Suppressor macrophage (primary cell): Measurements from ENCODE around the gene SETD3.

Experiments used
- DNase-seq, 4 experiments: peaks; one replicate each; pipeline ENCODE4 v3.0.0-alpha.2; 2020 to 2022

Gene SETD3

GRCh38 chr14:99497341-99497740, 16.7 kb upstream of the SETD3 start:
- DNase-seq: no peak

- DNase-seq: no peak
Observed at GRCh38 chr14:99484106-99484505, 3.4 kb upstream of the SETD3 start.

- peak; percentile 38 to 61 (median 58) for DNase-seq
Observed at GRCh38 chr14:99481745-99482099, 1.1 kb upstream of the SETD3 start.

- DNase-seq: peak; percentile 100
Observed at GRCh38 chr14:99480917-99481744, 472 bp upstream of the SETD3 start, which contains the start of gene CCNK. CCNK (plus strand) TSS chr14:99481409; CDS start chr14:99492678, 11,269 bp downstream.

GRCh38 chr14:99479160-99479905, 1.3 kb downstream of the SETD3 start:
- no peak for DNase-seq

GRCh38 chr14:99478128-99478527, 2.5 kb downstream of the SETD3 start:
- no peak for DNase-seq

- peak; percentile 46 to 84 (median 76) for DNase-seq
Observed at GRCh38 chr14:99476864-99477263, 3.8 kb downstream of the SETD3 start.

GRCh38 chr14:99475660-99476059, 5.0 kb downstream of the SETD3 start:
- DNase-seq: no peak

- DNase-seq: no peak
Observed at GRCh38 chr14:99475179-99475578, 5.5 kb downstream of the SETD3 start.

GRCh38 chr14:99473458-99473857, 7.2 kb downstream of the SETD3 start:
- DNase-seq: no peak

GRCh38 chr14:99472937-99473336, 7.7 kb downstream of the SETD3 start:
- DNase-seq: no peak

GRCh38 chr14:99471731-99472130, 8.9 kb downstream of the SETD3 start:
- no peak for DNase-seq

GRCh38 chr14:99468836-99469592, 11.6 kb downstream of the SETD3 start:
- no peak for DNase-seq

GRCh38 chr14:99468081-99468480, 12.6 kb downstream of the SETD3 start:
- DNase-seq: no peak

- no peak for DNase-seq
Observed at GRCh38 chr14:99467336-99468078, 13.2 kb downstream of the SETD3 start.

GRCh38 chr14:99466758-99467157, 13.9 kb downstream of the SETD3 start:
- DNase-seq: no peak

- DNase-seq: no peak
Observed at GRCh38 chr14:99465288-99465687, 15.4 kb downstream of the SETD3 start.

GRCh38 chr14:99463974-99464373, 16.7 kb downstream of the SETD3 start:
- no peak for DNase-seq

GRCh38 chr14:99462210-99462609, 18.4 kb downstream of the SETD3 start:
- no peak for DNase-seq

GRCh38 chr14:99461411-99462085, 19.1 kb downstream of the SETD3 start:
- DNase-seq: no peak

- no peak for DNase-seq
Observed at GRCh38 chr14:99460793-99461192, 19.9 kb downstream of the SETD3 start.
